Measurements from ENCODE around the gene ANGPTL8.

Gene ANGPTL8

GRCh38 chr19:11198175-11198534 is 41.3 kb upstream of the ANGPTL8 start:
- Histone ChIP-seq H3K9ac (ENCODE audit: low read length) (no peak overlapping the region), H3K27me3 (ENCODE audit: control insufficient read depth, insufficient read depth, low read length) (no peaks in the 10 kb centered on the region), H3K4me1 (ENCODE audit: control insufficient read depth, insufficient read depth, low read length) (peaks cover 29% of the 10 kb centered on the region), H3K9me3 (ENCODE audit: control insufficient read depth, low read length) (no peaks in the 10 kb centered on the region), H3K4me3 (ENCODE audit: low read length) (no peak overlapping the region), H3K36me3 (ENCODE audit: control insufficient read depth, insufficient read depth, low read length) (no peaks in the 10 kb centered on the region)

- Histone ChIP-seq H3K4me3 (ENCODE audit: low read length) (no peak overlapping the region), H3K36me3 (ENCODE audit: control insufficient read depth, insufficient read depth, low read length) (no peaks in the 10 kb centered on the region), H3K9ac (ENCODE audit: low read length) (no peak overlapping the region), H3K27me3 (ENCODE audit: control insufficient read depth, insufficient read depth, low read length) (no peaks in the 10 kb centered on the region), H3K9me3 (ENCODE audit: control insufficient read depth, low read length) (no peaks in the 10 kb centered on the region), H3K4me1 (ENCODE audit: control insufficient read depth, insufficient read depth, low read length) (peaks cover 34% of the 10 kb centered on the region)
Measured at GRCh38 chr19:11198769-11199424, 40.5 kb upstream of the ANGPTL8 start.

- Histone ChIP-seq H3K27me3 (ENCODE audit: control insufficient read depth, insufficient read depth, low read length) (no peaks in the 10 kb centered on the region), H3K4me1 (ENCODE audit: control insufficient read depth, insufficient read depth, low read length) (peaks cover 34% of the 10 kb centered on the region), H3K9me3 (ENCODE audit: control insufficient read depth, low read length) (no peaks in the 10 kb centered on the region), H3K36me3 (ENCODE audit: control insufficient read depth, insufficient read depth, low read length) (no peaks in the 10 kb centered on the region), H3K9ac (ENCODE audit: low read length) (no peak overlapping the region), H3K4me3 (ENCODE audit: low read length) (no peak overlapping the region)
Measured at GRCh38 chr19:11199517-11199916, 39.9 kb upstream of the ANGPTL8 start.

- H3K36me3 ChIP-seq (ENCODE audit: control insufficient read depth, insufficient read depth, low read length) = no peaks in the 10 kb centered on the region
- no peaks in the 10 kb centered on the region for H3K9me3 ChIP-seq (ENCODE audit: control insufficient read depth, low read length)
- peaks cover 30% of the 10 kb centered on the region for H3K4me1 ChIP-seq (ENCODE audit: control insufficient read depth, insufficient read depth, low read length)
- no peak overlapping the region for H3K9ac ChIP-seq (ENCODE audit: low read length)
- no peaks in the 10 kb centered on the region for H3K27me3 ChIP-seq (ENCODE audit: control insufficient read depth, insufficient read depth, low read length)
- H3K4me3 ChIP-seq (ENCODE audit: low read length) = no peak overlapping the region
Measured at GRCh38 chr19:11200015-11200574, 39.3 kb upstream of the ANGPTL8 start.

GRCh38 chr19:11200931-11201330 is 38.5 kb upstream of the ANGPTL8 start:
- no peak overlapping the region for H3K4me3 ChIP-seq (ENCODE audit: low read length)
- H3K4me1 ChIP-seq (ENCODE audit: control insufficient read depth, insufficient read depth, low read length) = peaks cover 25% of the 10 kb centered on the region
- H3K27me3 ChIP-seq (ENCODE audit: control insufficient read depth, insufficient read depth, low read length) = no peaks in the 10 kb centered on the region
- H3K36me3 ChIP-seq (ENCODE audit: control insufficient read depth, insufficient read depth, low read length) = no peaks in the 10 kb centered on the region
- no peak overlapping the region for H3K9ac ChIP-seq (ENCODE audit: low read length)
- H3K9me3 ChIP-seq (ENCODE audit: control insufficient read depth, low read length) = no peaks in the 10 kb centered on the region

- peaks cover 18% of the 10 kb centered on the region for H3K4me1 ChIP-seq (ENCODE audit: control insufficient read depth, insufficient read depth, low read length)
Measured at GRCh38 chr19:11201791-11202190, 37.6 kb upstream of the ANGPTL8 start.

GRCh38 chr19:11202488-11203193 is 36.8 kb upstream of the ANGPTL8 start:
- Histone ChIP-seq H3K36me3 (ENCODE audit: control insufficient read depth, insufficient read depth, low read length) (no peaks in the 10 kb centered on the region), H3K4me3 (ENCODE audit: low read length) (no peak overlapping the region), H3K27me3 (ENCODE audit: control insufficient read depth, insufficient read depth, low read length) (no peaks in the 10 kb centered on the region), H3K9ac (ENCODE audit: low read length) (peak overlapping the region; percentile 41), H3K9me3 (ENCODE audit: control insufficient read depth, low read length) (no peaks in the 10 kb centered on the region), H3K4me1 (ENCODE audit: control insufficient read depth, insufficient read depth, low read length) (peaks cover 16% of the 10 kb centered on the region)

More at GRCh38 chr19:11201791-11202190, 37.6 kb upstream of the ANGPTL8 start:
- Histone ChIP-seq H3K36me3 (ENCODE audit: control insufficient read depth, insufficient read depth, low read length) (no peaks in the 10 kb centered on the region), H3K27me3 (ENCODE audit: control insufficient read depth, insufficient read depth, low read length) (no peaks in the 10 kb centered on the region), H3K9ac (ENCODE audit: low read length) (no peak overlapping the region), H3K4me3 (ENCODE audit: low read length) (no peak overlapping the region), H3K9me3 (ENCODE audit: control insufficient read depth, low read length) (no peaks in the 10 kb centered on the region)

GRCh38 chr19:11203194-11204075 is 36.0 kb upstream of the ANGPTL8 start:
- no peaks in the 10 kb centered on the region for H3K9me3 ChIP-seq (ENCODE audit: control insufficient read depth, low read length)
- no peaks in the 10 kb centered on the region for H3K36me3 ChIP-seq (ENCODE audit: control insufficient read depth, insufficient read depth, low read length)
- H3K4me3 ChIP-seq (ENCODE audit: low read length) = no peak overlapping the region
- H3K27me3 ChIP-seq (ENCODE audit: control insufficient read depth, insufficient read depth, low read length) = no peaks in the 10 kb centered on the region
- peak overlapping the region; percentile 41 for H3K9ac ChIP-seq (ENCODE audit: low read length)
- peaks cover 10% of the 10 kb centered on the region for H3K4me1 ChIP-seq (ENCODE audit: control insufficient read depth, insufficient read depth, low read length)

- peaks cover 10% of the 10 kb centered on the region for H3K4me1 ChIP-seq (ENCODE audit: control insufficient read depth, insufficient read depth, low read length)
- no peaks in the 10 kb centered on the region for H3K36me3 ChIP-seq (ENCODE audit: control insufficient read depth, insufficient read depth, low read length)
- no peak overlapping the region for H3K4me3 ChIP-seq (ENCODE audit: low read length)
- no peaks in the 10 kb centered on the region for H3K9me3 ChIP-seq (ENCODE audit: control insufficient read depth, low read length)
- no peaks in the 10 kb centered on the region for H3K27me3 ChIP-seq (ENCODE audit: control insufficient read depth, insufficient read depth, low read length)
- H3K9ac ChIP-seq (ENCODE audit: low read length) = peak overlapping the region; percentile 41
Measured at GRCh38 chr19:11204076-11204602, 35.3 kb upstream of the ANGPTL8 start.

GRCh38 chr19:11204943-11205349 is 34.5 kb upstream of the ANGPTL8 start:
- Histone ChIP-seq H3K4me1 (ENCODE audit: control insufficient read depth, insufficient read depth, low read length) (peaks cover 10% of the 10 kb centered on the region), H3K9me3 (ENCODE audit: control insufficient read depth, low read length) (no peaks in the 10 kb centered on the region), H3K36me3 (ENCODE audit: control insufficient read depth, insufficient read depth, low read length) (no peaks in the 10 kb centered on the region), H3K4me3 (ENCODE audit: low read length) (no peak overlapping the region), H3K27me3 (ENCODE audit: control insufficient read depth, insufficient read depth, low read length) (no peaks in the 10 kb centered on the region), H3K9ac (ENCODE audit: low read length) (no peak overlapping the region)

GRCh38 chr19:11205939-11206570 is 33.4 kb upstream of the ANGPTL8 start:
- no peak overlapping the region for H3K9ac ChIP-seq (ENCODE audit: low read length)
- H3K9me3 ChIP-seq (ENCODE audit: control insufficient read depth, low read length) = no peaks in the 10 kb centered on the region
- H3K27me3 ChIP-seq (ENCODE audit: control insufficient read depth, insufficient read depth, low read length) = no peaks in the 10 kb centered on the region
- peaks cover 10% of the 10 kb centered on the region for H3K4me1 ChIP-seq (ENCODE audit: control insufficient read depth, insufficient read depth, low read length)
- H3K36me3 ChIP-seq (ENCODE audit: control insufficient read depth, insufficient read depth, low read length) = no peaks in the 10 kb centered on the region
- H3K4me3 ChIP-seq (ENCODE audit: low read length) = no peak overlapping the region

Data from mucosa of stomach (tissue), 1 donor.